T-helper 1 cell (primary cell): ENCODE results near the gene OLAH.
"Not testable (repeated sequence)": the region's sequence is repeated elsewhere in the genome, so short reads cannot be mapped to it uniquely, and the experiment has no call there.

Experiments used
- DNase-seq, 5 donors: peaks; one replicate each; pipeline ENCODE4 v3.0.0-alpha.2; 2012 to 2020
- total RNA-seq, 4 donors: gene quantifications; one replicate each; lab custom pipeline; 2026; lab: John Stamatoyannopoulos, UW

The OLAH gene
- total RNA-seq, result 0 to 0.36 (median 0.04) reads per million in 4 donors

GRCh38 chr10:15043674-15044073, at the start of gene OLAH:
TSS of gene OLAH (plus strand) at chr10:15043943. CDS start at chr10:15047289, 3,346 bp downstream.
- peak in 1 of 5 donors; percentile 60 for DNase-seq

GRCh38 chr10:14995964-14996565, 47.7 kb upstream of the OLAH start:
- no peak for DNase-seq

DNA sequence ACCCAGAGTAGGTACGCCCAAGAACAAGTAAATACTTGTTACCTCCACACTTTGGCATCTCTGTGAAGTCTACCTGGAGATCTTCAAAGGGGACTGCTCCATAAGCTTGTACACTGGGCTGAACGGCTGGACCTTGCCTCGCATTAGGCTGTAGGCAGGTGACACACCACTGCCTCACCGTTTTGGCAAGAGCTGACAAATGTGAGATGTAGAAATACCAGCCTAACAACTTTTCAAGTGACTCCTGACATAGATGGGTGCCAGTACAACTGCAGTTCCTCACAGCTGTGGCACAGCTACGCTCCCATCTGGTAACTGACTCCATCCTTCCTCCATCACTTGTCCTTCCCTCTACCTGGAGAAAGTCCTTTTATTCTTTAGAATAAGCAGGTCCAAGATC, 30.2 kb upstream of the OLAH start:
- not testable (repeated sequence) for DNase-seq

- no peak for DNase-seq
Observed at GRCh38 chr10:15015451-15015850, 28.3 kb upstream of the OLAH start.

GRCh38 chr10:15020966-15021365, 22.8 kb upstream of the OLAH start:
- not testable (repeated sequence) for DNase-seq

- DNase-seq, result not testable (repeated sequence)
Observed at GRCh38 chr10:15023079-15023478, 20.7 kb upstream of the OLAH start.

DNA sequence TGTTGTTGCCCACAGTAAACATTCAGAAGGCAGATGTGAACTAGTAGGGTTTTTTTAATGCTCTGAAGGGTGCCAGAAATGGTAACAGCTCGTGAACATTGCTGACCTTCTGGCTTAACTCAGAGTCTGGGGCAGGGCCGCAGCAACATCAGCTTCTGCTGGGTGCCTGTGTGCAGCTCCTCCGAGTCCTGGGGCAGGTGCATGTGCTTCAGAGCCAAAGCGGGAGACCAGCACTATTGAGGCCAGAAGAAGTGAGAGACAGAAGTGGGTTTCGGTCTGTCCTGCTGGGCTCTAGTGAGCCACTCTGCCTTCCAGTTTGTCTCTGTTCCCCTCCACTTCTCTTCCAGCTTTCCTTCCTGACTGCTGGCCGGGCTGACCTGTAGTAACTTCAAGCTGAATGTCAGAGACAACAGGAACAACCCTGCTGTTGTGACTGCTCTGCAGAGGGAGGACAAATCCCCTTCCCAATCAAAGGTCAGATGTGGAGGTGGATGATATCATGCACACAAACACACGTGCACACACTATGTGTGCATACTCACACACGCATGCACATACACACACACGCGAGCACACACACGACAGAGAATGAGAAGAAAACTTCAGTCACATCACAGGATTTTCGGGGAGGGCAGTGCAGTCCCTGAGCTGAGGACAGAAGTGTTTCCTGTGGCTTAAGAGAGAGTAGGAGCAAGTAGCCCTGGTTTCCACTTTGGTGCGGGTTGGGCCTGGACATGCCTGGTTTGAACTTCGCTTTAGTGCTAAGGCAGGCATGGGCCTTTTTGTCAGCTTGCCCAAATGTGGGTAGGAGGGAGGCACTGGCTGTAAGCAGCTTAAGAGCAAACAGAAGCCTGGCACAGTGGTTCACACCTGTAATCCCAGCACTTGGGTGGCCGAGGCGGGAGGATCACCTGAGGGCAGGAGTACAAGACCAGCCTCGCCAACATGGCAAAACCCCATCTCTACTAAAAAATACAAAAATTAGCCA, 19.4 kb upstream of the OLAH start:
- not testable (repeated sequence) for DNase-seq

DNA sequence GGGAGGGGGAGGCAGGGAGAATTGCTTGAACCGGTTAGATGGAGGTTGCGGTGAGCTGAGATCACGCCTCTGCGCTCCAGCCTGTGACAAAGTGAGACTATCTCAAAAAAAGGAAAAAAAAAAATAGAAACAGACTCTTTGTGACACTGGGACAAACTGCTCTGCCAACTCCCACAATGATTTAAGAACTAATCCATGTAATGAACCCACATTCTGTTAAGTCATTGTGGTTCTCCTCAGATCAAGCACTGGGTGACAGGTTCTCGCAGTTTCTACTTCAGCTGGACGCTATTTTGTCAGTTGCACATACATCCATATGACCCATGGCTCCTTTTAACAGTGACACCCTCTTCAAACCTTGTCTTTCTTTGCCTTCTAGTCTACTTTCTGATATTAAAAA, 18.7 kb upstream of the OLAH start:
- not testable (repeated sequence) for DNase-seq

- no peak for DNase-seq
Observed at GRCh38 chr10:15027741-15028140, 16.0 kb upstream of the OLAH start.

- DNase-seq, result no peak
Observed at GRCh38 chr10:15035385-15036301, 8.1 kb upstream of the OLAH start.

GRCh38 chr10:15037691-15038090, 6.1 kb upstream of the OLAH start:
- no peak for DNase-seq

DNA sequence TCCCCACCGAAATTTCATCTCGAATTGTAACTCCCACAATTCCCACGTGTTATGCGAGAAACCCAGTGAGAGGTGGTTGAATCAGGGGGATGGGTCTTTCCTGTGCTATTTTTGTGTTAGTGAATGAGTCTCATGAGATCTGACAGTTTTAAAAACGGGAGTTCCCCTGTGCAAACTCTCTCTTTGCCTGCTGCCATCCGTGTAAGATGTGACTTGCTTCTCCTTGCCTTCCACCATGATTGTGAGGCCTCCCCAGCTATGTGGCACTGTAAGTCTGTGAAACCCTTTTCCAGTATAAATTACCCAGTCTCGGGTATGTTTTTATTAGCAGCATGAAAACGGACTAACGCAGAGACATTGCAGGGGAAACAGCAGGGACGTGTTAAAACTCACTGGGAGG, 5.3 kb upstream of the OLAH start:
- DNase-seq, result no peak

- peak in 1 of 5 donors; percentile 12 for DNase-seq
Observed at GRCh38 chr10:15045380-15045779, 1.6 kb downstream of the OLAH start.

- DNase-seq, result no peak
Observed at GRCh38 chr10:15046626-15047025, 2.9 kb downstream of the OLAH start.

- DNase-seq, result no peak
Observed at GRCh38 chr10:15049533-15049932, 5.8 kb downstream of the OLAH start.

DNA sequence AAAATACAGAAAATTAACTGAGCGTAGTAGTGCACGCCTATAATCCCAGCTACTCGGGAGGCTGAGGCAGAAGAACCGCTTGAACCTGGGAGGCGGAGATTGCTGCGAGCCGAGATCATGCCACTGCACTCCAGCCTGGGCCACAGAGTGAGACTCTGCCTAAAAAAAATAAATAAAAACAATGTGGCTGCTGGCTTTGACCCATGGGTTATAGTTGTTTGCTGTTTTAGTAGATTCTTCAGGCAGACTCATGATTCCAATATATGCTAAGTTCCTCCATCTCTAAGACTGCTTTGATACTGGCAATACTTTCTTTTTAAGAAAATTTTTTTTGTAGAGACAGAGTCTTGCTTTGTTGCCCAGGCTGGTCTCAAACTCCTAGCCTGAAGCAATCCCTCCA, 8.4 kb downstream of the OLAH start:
- no peak for DNase-seq

DNA sequence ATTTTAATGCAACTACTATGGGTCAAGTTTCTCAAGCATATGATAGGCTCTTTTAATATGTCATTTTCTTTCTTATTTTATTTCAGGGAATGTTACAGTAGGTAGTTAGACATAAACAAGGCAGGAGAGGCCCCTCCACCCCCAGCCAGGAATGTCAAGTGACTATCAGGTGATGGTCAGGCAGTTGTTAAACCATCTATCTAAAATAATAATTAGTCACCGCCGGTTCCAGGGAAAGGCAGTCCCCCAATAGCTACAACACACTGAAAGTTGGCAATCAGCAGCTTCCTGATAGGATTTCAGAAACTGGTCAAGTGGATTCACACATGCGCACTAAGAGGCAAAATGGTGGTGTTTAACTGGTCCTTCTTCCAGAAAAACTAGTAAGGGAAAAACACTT, 9.3 kb downstream of the OLAH start:
- no peak for DNase-seq

DNA sequence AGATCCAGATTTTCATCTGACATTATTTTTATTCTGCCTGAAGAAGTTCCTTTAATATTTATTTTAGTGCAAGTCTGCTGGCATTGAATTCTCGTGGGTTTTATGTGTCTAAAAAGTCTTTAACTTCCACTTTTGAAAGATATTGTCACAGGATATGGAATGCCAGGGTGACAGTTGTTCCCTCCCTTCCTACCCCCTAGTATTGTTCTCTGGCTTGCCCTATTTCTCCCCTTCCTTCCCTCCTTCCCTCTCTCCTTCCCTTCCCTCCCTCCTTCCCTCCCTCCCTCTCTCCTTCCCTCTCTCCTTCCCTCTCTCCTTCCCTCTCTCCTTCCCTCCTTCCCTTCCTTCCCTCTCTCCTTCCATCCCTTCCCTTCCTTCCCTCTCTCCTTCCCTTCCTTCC, 14.9 kb downstream of the OLAH start:
- DNase-seq, result no peak

GRCh38 chr10:15059914-15060313, 16.2 kb downstream of the OLAH start:
- DNase-seq, result no peak

DNA sequence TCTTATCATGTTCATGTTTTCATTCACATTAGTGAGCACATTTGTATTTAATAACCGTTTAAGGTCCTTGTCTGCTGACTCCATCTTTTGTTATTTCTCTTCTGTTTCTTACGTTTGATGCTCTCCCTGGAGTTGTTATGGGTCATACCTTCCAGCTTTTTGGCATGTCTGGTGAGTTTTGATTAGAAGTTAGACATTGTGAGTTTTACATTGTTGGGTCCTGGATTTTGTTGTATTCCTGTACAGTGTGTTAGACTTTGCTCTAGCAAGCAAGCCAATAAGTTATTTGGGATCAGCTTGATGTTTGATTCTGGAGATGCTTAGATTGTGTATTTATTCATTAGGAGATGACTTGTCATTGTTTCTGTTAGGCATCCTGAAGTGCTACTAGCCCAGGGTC, 16.9 kb downstream of the OLAH start:
- no peak for DNase-seq

GRCh38 chr10:15067154-15067553, 23.4 kb downstream of the OLAH start:
- no peak for DNase-seq

DNA sequence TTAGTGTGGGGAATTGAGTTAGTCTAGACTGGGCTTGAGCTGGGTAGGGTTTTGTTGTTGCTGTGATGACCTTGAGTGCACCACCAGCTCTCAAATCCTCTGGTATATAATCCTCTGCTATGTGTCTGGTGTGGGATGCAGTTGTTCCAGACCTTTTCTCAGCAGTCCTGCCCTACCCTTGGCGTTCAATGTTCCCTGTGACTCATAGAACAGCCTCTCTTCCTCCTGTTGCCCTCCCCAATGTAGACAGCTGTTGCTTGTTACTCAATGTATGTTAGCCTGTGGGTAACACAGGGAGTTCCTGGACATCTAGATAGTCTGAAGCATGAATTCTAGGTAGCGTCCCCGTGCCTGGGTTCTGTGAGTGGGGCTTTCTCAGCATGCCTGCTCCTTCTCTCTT, 25.1 kb downstream of the OLAH start:
- DNase-seq, result no peak

DNA sequence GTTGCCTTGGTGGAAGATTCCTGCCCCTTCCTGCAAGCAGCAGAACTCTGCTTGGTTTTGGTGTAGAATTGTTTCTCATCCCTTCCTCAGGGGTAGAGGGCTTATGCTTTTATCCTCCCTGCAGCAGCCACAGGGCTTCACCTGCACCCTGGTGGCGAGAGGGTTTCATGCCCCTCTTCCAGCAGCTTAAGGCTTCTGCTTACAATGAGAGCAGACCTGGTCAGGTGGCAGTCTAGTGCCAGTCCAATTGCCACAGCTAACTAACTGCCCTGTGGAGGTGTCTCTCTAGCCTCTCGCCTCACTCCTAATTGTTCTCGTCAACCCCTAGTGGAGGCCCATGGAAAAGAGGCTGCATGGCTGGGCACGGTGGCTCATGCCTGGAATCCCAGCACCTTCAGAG, 25.5 kb downstream of the OLAH start:
- DNase-seq, result no peak
